Right atrium auricular region (tissue), 2 donors: Measurements from ENCODE around the gene SCN2A. TPM values are rescaled to one million over a fixed set of nuclear protein-coding genes. Genes with fewer than 3 reads are reported as not detected.

Experiments used
- DNase-seq: peaks from one replicate; pipeline ENCODE4 v3.0.0-alpha.2; 2019; ENCODE audit warnings: low spot score
- H3K27ac ChIP-seq, 2 donors: fragments of 200-600 bp; sonication (generic); 1 replicate in 1 of 2; 2 replicates in 1 of 2; pipeline ENCODE4 v1.5.1; 2016 to 2019
- H3K27me3 ChIP-seq, 2 donors: fragments of 200-600 bp; sonication (generic); one replicate each; pipeline versions ENCODE4 v1.5.1 to v1.6.0; 2017 to 2019
- H3K36me3 ChIP-seq: fragments of 200-600 bp; sonication (generic); one replicate; pipeline ENCODE4 v1.5.1; 2016
- H3K4me1 ChIP-seq, 2 donors: fragments of 200-600 bp; sonication (generic); one replicate each; pipeline versions ENCODE4 v1.5.1 to v1.6.0; 2017 to 2019
- H3K4me3 ChIP-seq, 2 donors: fragments of 200-600 bp; sonication (generic); 1 replicate in 1 of 2; 2 replicates in 1 of 2; pipeline ENCODE4 v1.5.1; 2017 to 2019; ENCODE audit warnings: mild to moderate bottlenecking in 1 of 2, moderate library complexity in 1 of 2
- H3K9me3 ChIP-seq, 2 donors: fragments of 200-600 bp; sonication (generic); one replicate each; pipeline ENCODE4 v1.5.1; 2019
- total RNA-seq, 2 donors: library from RNA; depleted of rRNA; stranded (reverse); fragments of >200 nt; gene quantifications; one replicate each; pipeline ENCODE4 v1.1.0, GENCODE V29; 2016
- TF ChIP-seq, protein P1 (sequence below), 2 donors: fragments of 200-600 bp; sonication (generic); IDR thresholded peaks; one replicate each; pipeline ENCODE4 v1.5.1; 2019; ENCODE audit warnings: antibody characterized with exemption in 2 of 2

SCN2A gene
- total RNA-seq, 2 donors from 2014 or later: 0.39 to 1.0 TPM

DNA sequence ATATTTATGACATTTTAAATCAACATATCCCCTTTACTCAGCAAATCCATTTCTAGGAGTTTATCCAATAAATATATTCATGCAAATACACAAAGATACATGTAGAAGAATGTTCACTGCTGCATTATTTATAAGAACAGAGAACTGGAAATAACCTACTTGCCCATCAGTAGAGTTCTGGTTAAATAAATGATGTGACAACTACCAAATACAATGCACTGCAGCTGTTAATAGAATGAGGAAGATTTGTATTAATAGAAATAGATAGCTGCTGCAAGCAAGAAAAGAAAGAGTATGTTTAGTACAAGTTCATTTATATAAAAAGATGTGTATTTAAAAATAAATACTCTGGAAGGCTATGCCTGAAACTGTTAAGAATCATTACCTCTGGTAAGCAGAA, 181.0 kb downstream of the SCN2A start:
- Histone ChIP-seq H3K4me3 (no peak overlapping the region), H3K4me1 (no peaks in the 10 kb centered on the region), H3K27ac (no peak overlapping the region), H3K36me3 (no peaks in the 10 kb centered on the region), H3K27me3 (no peaks in the 10 kb centered on the region), H3K9me3 (peaks cover 0 to 7% of the 10 kb centered on the region in 2 donors)
- TF ChIP-seq, protein P1, sequence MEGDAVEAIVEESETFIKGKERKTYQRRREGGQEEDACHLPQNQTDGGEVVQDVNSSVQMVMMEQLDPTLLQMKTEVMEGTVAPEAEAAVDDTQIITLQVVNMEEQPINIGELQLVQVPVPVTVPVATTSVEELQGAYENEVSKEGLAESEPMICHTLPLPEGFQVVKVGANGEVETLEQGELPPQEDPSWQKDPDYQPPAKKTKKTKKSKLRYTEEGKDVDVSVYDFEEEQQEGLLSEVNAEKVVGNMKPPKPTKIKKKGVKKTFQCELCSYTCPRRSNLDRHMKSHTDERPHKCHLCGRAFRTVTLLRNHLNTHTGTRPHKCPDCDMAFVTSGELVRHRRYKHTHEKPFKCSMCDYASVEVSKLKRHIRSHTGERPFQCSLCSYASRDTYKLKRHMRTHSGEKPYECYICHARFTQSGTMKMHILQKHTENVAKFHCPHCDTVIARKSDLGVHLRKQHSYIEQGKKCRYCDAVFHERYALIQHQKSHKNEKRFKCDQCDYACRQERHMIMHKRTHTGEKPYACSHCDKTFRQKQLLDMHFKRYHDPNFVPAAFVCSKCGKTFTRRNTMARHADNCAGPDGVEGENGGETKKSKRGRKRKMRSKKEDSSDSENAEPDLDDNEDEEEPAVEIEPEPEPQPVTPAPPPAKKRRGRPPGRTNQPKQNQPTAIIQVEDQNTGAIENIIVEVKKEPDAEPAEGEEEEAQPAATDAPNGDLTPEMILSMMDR (IDR thresholded peaks at IDR 0.05): no peak
- no peak for DNase-seq

DNA sequence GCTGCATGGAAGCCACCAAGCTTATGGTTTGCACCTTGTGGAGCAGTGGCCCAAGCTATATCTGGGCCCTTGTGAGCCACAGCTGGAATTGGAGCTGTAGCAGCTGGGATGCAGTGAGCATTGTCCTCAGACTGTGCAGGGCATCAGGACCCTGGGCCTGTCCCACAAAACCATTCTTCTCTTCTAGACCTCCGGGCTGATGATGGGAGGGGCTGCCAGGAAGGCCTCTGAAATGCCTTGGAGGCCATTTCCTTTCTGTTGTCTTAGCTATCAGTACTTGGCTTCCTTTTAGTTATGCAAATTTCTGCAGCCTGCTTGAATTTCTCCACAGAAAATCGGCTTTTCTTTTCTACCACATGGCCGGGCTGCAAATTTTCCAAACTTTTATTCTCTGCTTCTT, 183.9 kb downstream of the SCN2A start:
- Histone ChIP-seq H3K27ac (no peak overlapping the region), H3K4me1 (no peaks in the 10 kb centered on the region), H3K27me3 (no peaks in the 10 kb centered on the region), H3K4me3 (no peak overlapping the region), H3K36me3 (no peaks in the 10 kb centered on the region), H3K9me3 (no peaks in the 10 kb centered on the region)
- DNase-seq: no peak
- TF ChIP-seq, protein P1 (IDR thresholded peaks at IDR 0.05): no peak

DNA sequence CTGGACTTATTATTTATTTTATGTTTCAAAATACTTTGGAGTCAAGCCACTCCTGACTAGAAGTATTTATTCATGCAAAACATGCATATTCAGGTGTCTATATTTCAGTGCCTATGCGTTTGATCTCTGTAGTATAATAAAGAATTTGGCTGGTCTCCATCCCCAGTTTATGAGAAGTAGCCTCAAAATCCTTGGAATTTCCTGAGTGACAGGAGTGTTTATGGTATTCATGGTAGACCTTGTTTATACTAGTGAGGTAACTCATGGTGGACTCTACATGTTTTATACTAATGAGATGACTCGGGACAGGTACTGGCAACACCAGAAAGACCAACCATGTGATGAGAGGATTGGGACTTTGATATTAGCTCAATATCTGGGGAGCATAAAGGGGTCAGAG, 186.3 kb downstream of the SCN2A start:
- H3K27me3 ChIP-seq: no peaks in the 10 kb centered on the region
- no peaks in the 10 kb centered on the region for H3K9me3 ChIP-seq
- no peak overlapping the region for H3K4me3 ChIP-seq
- TF ChIP-seq, protein P1 (IDR thresholded peaks at IDR 0.05): no peak
- H3K4me1 ChIP-seq: no peaks in the 10 kb centered on the region
- H3K27ac ChIP-seq: no peak overlapping the region
- DNase-seq: no peak
- H3K36me3 ChIP-seq: no peaks in the 10 kb centered on the region

DNA sequence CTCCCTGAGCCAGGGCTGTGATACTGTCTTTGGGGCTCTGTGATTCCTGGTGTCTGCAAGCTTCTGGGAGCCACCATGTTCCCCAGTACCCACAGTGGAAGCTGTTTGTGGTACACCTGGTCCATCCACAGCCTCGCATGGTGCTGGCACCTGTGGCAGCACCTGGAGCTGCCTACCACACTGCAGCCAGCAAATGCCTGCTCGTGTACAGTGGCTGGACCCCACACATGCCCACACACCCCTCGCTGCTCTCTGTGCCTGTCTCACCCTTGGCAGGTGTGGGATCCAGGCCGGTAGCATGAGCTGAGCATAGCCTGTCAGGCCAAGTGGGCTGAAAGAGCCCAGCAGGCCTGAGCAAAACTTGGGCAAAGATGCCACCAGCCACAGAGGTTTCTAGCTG, 188.5 kb downstream of the SCN2A start:
- Histone ChIP-seq H3K4me1 (no peaks in the 10 kb centered on the region), H3K27ac (no peak overlapping the region), H3K36me3 (no peaks in the 10 kb centered on the region), H3K27me3 (no peaks in the 10 kb centered on the region), H3K9me3 (no peaks in the 10 kb centered on the region), H3K4me3 (no peak overlapping the region)
- TF ChIP-seq, protein P1 (IDR thresholded peaks at IDR 0.05): no peak
- no peak for DNase-seq

DNA sequence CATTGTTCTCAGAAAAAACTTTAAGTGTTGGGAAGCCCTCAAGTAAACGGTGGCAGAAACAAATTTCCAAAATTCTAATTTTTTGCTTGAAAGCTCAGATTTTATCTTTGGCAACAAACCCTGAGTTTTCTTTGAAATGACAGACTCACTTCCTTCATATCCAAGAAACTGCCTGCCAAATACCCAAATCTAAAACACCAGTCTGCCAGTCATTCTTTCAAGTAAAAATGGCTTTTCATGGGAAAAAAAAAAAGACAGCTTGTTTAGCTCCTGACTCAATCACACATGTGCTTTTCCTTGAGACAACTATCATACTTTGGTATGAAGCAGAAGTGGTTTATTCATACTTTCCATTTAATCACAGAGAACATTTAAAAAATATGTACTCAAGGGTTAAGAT, 189.7 kb downstream of the SCN2A start:
- Histone ChIP-seq H3K4me3 (no peak overlapping the region), H3K36me3 (no peaks in the 10 kb centered on the region), H3K27me3 (no peaks in the 10 kb centered on the region), H3K9me3 (no peaks in the 10 kb centered on the region), H3K27ac (no peak overlapping the region), H3K4me1 (no peaks in the 10 kb centered on the region)
- DNase-seq: no peak
- TF ChIP-seq, protein P1 (IDR thresholded peaks at IDR 0.05): no peak

DNA sequence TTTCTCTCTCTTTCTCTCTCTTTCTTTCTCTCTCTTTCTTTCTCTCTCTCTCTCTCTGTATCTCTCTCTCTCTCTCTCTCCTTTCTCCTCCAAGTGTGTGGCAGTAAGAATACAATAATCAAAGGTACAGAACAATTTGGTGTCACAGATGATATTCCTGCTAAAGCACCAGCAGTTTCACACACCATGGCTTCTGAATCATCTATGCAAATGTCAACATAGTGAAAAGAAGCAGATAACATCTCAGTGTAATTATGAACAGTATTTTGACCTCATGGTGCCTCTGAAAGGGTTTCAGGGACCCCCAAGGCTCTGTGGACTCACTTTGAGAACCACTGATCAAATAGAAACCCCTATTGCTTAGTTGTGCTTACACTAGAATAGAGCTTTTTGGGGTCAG, 191.8 kb downstream of the SCN2A start:
- no peaks in the 10 kb centered on the region for H3K36me3 ChIP-seq
- no peak overlapping the region for H3K27ac ChIP-seq
- DNase-seq: no peak
- no peak overlapping the region for H3K4me3 ChIP-seq
- no peaks in the 10 kb centered on the region for H3K27me3 ChIP-seq
- H3K4me1 ChIP-seq: no peaks in the 10 kb centered on the region
- TF ChIP-seq, protein P1 (IDR thresholded peaks at IDR 0.05): no peak
- no peaks in the 10 kb centered on the region for H3K9me3 ChIP-seq
